NCI-H1048 (cell line): ENCODE data around the gene STK10.

Source experiments
- DNase-seq: peaks from one replicate; lab custom pipeline; 2025; lab: John Stamatoyannopoulos, UW

The STK10 gene

DNA sequence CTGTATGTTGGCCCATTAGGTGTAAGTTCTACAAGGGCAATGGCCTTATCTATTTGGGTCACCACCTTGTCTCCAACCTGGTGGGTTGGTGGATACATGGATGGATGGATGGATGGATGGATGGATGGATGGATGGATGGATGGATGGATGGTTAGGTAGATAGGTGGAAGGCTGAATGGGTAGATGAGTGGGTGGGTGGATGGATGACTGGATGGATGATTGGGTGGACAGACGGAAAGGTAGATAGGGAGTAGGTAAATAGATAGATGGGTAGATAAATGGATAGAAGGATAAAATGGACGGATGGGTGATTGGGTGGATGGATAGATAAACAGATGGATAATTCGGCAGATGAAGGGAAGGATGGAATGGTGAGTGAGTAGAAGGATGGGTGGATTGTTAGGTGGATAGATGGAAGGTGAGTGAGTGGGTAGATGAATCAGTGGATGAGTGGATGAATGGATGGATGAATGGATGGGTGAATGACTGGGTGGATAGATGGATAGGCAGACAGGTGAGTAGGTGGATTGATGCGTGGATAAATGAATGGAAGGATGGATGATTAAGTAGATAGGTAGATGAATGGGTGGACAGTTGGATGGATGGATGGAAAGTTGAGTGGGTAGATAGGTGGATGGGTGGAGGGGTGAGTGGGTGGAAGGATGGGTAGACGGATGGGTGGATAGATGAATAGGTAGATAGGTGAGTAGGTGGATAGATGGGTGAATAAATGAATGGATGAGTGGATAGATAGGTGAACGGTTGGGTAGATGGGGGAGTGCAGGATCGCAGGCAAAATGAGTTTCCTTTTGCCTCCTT is 98.5 kb downstream of the STK10 start:
- DNase-seq, result no peak

DNA sequence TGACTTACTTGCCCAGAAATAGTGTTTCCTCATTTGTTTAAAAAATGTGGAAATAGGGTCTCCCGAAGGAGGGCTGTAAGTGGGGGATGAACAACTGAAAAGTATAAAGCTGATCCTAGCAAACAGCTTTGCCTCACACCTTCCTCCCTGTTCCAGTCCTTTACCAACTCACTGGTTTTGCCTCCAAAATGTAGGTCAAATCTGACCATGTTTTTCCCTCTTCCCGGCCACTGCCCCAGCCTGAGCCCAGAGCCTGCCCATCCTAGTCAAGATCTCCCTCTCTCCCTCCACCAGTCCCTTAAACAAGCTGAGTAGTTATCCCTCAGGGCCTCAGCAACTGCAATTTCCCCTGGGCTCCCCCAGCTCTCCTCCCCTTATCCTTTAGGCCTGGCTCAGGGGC is 99.2 kb downstream of the STK10 start:
- no peak for DNase-seq

DNA sequence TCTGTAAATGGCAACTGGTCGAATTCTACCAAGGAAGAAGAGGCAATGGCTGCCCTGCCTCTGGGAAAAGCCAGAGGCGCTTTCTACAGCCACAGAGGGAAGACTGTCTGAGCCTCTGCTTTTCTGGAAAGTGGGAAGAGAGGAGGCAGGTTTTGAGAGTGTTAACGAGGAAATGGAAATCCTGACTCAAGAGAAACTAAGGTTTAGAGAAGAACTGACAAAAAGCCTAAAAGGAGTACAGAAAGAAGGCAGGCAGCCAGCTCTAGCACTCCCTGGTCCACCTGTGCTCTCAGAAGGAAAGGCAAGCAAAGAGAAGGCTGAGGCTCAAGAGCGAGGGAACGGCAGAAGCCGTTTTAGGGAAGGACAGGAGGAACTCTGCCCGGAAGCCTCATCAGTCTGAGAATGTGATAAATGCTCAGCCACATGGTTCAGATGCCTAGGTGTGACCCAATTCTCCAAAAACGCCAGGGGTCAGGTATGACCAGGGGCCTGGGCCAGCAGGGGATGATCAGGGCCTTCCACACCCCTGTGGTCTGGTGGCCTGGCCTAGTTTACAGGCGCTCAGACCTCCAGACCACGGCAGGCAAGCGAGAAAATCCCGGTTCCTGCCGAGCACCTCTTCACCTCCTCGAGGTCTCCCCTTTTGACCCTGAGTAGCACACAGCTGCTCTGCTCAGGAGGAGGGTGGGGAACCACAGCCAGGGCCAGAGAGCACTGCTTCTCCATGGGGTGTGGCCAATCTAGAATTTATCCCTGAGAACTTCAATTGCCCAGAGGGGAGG is 101.6 kb downstream of the STK10 start:
- no peak for DNase-seq

DNA sequence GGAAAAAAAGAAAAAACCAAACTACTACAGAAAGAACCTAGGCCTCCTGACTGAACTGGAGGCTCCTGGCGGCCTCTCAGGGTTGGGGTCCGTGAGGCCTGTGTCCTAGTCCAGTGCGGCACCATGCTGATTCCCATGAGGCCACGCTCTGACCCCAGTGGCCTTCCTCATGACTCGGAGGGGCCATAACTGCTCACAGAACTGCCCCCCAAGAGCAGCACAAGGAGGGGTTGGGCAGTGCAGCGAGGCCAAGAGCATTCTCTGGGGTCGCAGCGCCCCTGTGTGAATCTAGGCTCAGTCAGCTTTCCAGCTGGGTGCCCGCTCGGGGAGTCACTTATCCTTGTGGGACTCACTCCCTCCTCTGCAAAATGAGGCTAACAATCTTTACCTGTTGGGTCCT is 102.3 kb downstream of the STK10 start:
- no peak for DNase-seq

DNA sequence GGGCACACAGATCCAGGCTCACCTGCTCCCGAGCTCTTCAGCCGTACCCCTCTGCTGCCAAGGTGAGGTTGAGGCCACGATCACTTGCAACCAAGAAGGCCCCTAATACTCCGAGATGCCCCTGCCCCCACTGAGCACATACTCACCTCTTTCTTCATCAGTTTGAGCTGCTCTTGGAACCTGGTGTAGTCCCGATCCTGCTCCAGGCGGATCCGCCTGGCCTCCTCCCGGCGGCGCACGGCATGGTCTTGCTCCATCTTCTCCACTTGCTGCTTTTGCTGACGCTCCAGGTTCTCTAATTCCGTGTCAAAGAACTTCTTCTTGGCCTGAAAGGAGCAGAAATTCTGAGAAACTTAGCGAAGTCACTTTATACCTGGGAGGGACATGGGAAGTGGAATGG is 105.8 kb downstream of the STK10 start:
- no peak for DNase-seq

DNA sequence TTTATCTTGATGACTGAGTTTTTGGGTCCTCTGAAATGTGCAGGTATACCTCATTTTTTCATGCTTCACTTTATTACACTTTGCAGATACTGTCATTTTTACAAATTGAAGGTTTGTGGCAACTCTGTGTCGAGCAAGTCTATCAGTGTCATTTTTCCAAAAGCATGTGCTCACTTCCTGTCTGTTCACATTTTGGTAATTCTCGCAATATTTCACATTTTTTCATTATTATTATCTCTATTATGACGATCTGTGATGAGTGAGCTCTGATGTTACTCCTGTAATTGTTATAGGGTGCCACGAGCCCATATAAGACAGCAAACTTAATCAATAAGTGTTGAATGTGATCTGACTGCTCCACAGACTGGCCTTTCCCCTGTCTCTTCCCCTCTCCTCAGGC is 108.1 kb downstream of the STK10 start:
- DNase-seq, result no peak

DNA sequence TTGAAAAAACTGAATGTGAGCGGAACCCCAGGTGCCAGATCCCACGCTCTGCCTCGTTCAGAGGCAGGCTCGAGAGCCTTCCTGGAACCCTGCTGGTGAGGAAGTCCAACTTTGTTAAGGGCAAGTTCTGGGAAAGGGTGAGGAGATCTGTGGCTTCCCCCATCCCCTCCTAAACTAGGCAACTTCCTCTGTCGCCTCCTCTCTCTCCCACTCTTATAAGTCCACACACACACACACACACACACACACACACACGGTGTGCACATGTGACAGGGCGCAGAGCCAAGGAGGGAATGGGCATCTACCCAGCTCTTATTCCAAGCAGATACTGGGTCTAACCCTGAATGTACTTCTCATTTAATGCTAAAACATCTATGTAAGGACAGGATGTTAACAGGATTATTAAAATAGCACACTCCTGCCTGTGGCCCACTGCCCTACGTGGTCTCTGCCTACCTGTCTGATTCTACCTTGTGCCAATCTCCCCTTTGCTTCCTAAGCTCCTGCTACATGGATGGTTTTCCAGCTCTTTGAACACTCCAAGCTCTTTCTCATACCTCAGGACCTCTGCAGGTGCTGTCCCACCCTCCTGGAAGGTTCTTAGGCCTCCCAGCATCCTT is 109.2 kb downstream of the STK10 start:
- no peak for DNase-seq

DNA sequence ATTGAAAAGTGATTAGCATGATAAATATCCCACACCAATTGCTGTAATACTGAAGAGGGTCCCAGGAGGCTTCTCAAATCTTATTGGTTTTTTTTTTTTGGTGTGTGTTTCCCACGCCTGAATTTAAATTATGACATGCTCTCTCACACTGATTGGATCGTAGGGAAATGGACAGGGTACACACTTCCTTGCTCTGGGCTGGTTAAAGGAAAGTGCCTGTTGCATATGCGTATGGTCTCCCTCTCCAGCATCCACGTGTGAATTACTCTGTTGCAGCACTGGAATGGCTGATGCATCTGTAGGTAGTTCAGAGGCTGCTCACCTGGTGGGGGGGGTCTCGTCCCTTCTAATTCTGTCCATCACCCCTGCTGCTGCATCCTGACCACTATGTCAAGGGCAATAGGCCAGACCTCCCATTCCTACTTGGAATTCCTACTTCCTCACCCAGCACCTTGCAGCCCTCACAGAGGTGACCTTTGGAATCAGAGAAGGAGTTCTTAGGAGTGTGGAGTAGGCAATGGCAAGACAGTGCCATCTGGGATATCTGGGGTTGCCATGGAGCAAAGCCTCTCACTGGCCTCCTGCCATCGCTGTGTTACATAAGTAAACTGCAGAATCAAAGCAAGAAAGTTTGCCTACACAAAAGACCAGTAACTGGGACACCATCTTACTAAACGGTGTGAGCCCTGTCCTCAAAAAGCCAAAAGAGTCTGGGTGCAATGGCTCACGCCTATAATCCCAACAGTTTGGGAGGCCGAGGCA is 110.2 kb downstream of the STK10 start:
- DNase-seq, result no peak

DNA sequence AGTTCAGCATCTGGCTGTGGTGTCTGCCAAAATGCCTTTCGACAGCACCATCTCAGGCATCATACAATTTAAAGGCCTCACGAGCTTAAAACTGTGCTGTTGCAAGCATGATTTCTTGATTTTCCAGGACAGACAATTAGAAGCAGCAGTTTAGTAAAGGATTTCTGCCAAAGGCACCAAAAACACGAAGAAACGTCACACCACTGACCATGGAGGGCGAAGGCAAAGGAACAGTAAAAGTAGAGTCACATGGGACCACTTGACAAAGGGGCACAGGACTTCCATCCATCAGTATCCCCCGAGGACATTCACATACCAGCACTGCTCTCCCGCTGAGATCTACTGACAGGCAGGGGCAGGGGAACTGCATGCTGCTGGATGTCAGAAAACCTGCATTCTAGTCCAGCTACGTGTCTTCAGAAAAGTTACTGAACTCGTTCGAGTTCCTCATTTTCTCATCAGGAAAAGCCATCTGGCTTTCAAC is 111.2 kb downstream of the STK10 start:
- no peak for DNase-seq

DNA sequence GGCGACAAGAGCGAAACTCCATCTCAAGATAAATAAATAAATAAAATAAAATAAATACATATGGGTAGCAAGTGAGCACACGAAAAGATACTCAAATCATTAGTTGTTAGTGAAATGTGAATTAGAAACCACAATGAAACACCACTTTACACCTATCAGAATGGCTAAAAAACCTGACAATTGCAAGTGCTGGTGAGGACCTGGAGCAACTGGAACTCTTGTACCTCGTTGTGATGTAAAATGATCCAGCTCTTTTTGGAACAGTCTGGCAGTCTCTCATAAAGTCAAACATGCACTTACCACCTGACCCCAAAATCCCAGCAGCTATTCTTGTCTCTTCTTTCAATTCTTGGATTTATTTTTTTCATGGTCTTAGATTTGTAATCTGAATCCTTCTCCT is 112.4 kb downstream of the STK10 start:
- no peak for DNase-seq

DNA sequence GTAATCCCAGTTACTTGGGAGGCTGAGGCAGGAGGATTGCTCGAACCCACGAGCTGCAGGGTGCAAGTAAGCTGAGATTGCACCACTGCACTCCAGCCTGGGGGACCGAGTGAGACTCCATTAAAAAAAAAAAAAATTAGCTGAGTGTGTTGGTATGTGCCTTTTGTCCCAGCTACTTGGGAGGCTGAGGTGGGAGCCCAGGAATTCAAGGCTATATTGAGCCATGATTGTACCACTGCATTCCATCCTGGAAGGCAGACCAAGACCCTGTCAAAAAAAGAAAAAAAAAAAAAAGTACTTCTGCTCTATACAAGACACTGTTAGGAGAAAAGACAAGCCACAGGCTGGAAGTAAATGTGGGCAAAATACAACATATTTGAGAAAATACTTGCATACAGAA is 113.1 kb downstream of the STK10 start:
- no peak for DNase-seq

DNA sequence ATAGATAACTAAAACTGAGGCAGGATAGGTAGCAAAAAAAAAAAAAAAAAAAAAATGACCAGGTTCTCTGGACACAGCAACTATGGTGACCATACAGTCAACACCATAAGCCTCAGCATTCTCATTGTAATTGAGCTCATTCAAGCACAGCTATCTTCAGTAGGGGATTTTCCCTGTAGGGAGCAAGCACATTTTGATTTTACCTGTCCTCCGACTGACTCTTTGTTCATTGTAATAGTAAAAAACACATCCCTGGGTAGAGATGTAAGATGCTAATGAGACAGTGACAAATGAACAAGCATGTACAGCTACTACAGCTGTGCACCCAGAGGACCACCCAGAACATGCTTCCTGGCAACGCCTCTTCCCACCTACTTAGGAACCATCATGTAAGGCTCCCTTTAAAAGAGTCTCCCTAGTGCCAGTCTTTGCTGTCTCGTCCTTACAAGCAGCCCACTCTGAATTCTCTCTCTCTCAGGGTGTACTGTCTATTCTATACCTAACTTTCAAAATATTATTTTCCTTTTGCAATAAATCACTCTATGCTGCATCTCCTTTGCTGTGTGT is 116.6 kb downstream of the STK10 start:
- no peak for DNase-seq

DNA sequence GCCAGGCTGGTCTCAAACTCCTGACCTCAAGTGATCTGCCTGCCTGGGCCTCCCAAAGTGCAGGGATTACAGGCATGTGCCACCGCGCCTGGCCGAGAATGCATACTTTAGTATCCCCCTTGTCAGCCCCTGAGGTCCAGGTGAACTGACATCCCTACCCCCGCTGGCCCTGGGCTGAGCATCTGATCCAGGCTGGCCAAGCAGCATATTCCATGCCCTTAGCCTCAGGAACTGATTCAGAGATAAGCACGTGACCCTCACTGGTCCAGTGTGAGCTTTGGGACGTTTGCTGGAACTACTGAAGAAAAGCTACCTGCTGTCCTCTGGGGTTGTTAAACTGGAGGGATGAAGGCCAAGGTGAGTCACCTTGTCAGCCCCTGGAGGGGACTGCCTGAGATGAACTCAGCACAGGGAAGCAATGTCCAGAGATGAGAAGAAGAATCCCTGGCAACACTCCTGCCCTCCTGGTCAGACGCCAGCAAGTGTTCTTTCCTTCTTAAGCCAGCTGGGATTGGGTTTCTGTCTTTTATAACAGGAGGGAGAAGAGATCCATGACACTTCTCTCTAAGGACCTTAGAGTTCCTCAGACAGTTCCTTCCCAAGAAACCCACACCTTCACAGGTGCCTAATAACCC is 122.5 kb downstream of the STK10 start:
- DNase-seq, result no peak

DNA sequence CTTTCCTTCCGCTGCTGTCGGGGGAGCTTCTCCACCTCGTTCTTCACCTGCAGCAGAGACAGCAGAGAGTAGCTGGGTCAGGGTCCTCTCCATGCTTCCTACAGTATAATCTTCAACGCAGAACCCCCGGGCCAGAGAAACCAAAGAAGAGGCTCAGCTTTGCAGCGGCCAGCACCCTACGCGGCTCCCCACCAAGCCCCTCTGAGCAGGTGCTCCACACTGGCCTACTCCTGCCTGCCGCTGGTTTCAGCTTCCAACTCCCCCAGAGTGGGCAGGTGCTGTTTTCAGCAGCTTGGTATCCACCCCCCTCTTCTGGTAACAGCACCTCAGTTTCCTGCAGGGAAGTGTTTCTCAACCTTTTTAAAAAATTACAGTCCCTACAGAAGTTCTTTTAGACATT is 123.3 kb downstream of the STK10 start:
- DNase-seq, result no peak

DNA sequence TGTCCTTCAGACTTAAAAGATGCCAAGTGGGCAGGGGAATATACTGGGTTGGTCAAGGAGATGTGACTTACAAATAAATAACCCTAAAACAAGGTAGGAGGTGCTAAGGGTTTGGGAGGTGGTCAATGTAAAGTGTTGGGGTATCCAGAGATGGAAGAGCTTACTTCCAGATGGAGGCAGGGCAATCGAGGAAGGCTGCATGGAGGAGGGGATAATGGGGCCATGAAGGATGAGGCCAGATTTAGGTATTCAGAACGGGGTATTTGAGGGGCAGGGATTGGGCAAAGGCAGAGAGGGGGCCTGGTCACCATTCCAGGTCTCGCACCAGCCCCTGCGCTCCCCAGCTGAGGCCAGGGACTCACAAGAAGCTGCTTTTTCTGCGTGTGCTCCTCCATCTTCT is 123.7 kb downstream of the STK10 start:
- no peak for DNase-seq

DNA sequence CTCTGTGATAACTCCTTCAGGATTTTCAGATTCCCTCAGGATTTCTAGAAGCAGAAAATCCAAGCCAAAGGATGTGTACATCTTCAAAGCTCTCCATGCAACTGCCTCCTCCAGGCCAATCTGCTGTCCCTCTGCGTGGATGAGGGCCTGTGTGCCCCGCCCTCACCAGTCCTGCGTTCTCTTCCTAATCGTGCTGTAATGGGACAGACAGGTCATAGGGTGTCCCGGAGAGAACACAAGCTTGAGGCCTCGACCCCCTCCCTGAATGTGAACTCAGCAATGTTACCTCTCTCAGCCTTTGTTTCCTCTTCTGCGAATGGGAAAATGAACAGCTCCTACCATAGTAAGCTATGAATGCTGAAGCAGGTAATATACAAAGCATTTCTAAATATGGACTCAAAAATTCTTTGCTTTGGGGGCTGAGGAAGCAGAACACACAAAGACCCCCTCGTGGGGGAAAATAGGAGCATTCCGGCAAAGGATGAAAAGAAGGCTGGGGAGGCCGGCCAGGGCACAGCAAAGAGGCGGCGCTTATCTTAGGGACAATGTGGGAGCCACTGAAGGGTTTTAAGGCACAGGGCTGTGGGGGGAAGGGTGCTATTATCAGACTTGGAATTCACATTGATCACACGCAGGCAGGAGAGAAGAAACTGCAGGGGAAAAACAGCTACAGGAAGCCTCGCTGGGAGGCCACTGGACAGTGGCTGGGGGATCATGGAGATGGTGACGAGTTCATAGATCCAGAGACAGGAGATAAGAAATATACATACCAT is 124.4 kb downstream of the STK10 start:
- no peak for DNase-seq

DNA sequence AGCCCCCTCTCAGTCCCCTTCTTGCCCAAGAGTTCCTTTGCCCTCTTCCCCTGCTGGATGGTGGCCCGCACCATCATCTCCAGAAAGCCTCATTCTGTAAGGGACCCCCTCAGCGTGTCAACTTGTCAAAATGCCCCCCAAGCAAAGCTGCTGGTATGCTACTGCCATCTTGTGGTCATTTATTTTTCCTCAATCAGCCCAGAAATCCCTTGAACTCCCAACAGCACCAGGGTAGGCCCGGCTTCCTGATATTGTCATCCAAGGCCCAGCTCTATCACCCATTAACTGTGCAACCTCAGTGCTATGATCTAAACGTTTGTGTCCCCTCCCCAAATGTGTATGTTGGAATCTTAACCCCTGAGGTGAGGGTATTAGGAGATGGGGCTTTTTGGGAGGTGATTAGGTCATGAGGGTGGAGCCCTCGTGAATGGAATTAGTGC is 128.3 kb downstream of the STK10 start:
- no peak for DNase-seq

DNA sequence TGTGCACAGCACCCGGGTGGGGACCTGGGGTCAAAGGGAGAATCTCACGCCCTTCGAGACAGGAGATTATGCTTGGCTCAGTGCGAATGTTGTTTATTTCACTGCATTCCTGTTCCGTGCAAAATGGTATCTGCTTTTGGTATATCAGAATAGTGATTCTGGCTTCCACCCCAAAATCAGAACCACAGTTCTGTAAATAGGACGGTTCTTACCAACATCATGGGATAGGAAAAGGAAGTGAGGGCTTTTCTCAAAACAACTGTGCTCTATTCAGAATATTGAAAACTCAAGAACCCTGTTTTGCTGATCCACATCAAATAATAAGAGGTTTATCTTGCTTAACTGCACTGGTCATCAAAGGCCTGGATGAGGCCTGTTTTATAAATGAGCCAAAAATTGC is 129.9 kb downstream of the STK10 start:
- no peak for DNase-seq

DNA sequence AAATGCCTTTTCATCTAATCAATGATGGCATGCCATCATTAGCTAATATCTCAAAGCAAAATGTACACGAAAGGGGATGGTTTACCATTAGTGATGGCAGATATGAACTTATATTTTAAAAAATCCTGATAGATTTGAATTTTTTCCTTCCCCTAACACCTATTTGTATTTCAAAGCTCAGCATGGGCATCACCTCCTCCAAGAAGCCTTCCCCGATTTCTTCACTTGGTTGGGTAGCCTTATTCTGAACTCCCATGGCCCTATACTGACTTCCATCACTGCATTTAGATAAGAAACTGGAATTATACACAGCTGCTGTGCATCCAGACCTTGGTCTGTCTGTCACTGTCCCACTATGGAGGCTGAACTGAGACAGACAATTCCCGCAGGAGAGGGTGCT is 132.0 kb downstream of the STK10 start:
- no peak for DNase-seq

DNA sequence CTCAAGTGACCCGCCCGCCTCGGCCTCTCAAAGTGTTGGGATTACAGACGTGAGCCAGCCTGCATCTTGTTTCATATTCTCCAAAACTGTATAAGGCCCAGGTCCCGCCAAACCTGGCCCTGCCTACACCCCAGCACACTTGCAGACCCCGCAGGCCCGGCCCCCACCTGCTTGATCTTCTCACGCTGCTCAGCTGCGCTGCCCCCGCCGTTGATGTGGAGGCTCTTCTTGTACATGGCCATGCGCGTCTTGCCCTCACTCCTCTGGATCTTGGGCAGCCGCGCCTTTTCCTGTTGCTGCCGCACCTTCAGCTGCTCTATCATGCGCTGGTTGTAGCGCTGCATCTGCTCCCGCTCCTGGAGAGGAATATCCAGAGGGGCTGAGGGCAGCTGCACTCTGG is 132.6 kb downstream of the STK10 start:
- DNase-seq, result no peak
